ENCODE data around the gene FAM83G. TPM values are rescaled to one million over a fixed set of nuclear protein-coding genes. Genes with fewer than 3 reads are reported as not detected.

Gene FAM83G
- total and polyA plus RNA-seq, 3 donors from 2014 or later: 2.5 to 4.7 (median 4.6) TPM

GRCh38 chr17:18963126-18964017 is 41.2 kb downstream of the FAM83G start:
- Histone ChIP-seq H3K36me3 (ENCODE audit: low read depth, missing control alignments) (no peaks in the 10 kb centered on the region), H3K4me1 (no peaks in the 10 kb centered on the region), H3K4me3 (no peak overlapping the region), H3K27ac (no peak overlapping the region), H3K27me3 (no peaks in the 10 kb centered on the region), H3K9me3 (no peaks in the 10 kb centered on the region)
- TF ChIP-seq CTCF (IDR thresholded peaks at IDR 0.05) (no peak), POLR2A (IDR thresholded peaks at IDR 0.05) (no peak)
- intact Hi-C loops (cut with DNase I; ENCODE audit: low total_unique reads): no loop called here
- 91 to 92% methylated on average over 14 to 23 of the region's 23 CpGs for WGBS, 2 donors
- DNase-seq: no peak

- no peaks in the 10 kb centered on the region for H3K27me3 ChIP-seq
- TF ChIP-seq POLR2A (IDR thresholded peaks at IDR 0.05): no peak
- no peak for TF ChIP-seq CTCF (IDR thresholded peaks at IDR 0.05)
- no peak overlapping the region for H3K27ac ChIP-seq
- intact Hi-C loops (cut with DNase I; ENCODE audit: low total_unique reads): no loop called here
- H3K4me3 ChIP-seq: no peak overlapping the region
- H3K9me3 ChIP-seq: no peaks in the 10 kb centered on the region
- H3K36me3 ChIP-seq (ENCODE audit: low read depth, missing control alignments): no peaks in the 10 kb centered on the region
- 88 to 90% methylated on average over 6 of the region's 6 CpGs for WGBS, 2 donors
- H3K4me1 ChIP-seq: no peaks in the 10 kb centered on the region
- no peak for DNase-seq
These were observed 42.1 kb downstream of the FAM83G start for GRCh38 chr17:18962494-18962815.

- H3K4me3 ChIP-seq: no peak overlapping the region
- H3K27ac ChIP-seq: no peak overlapping the region
- H3K27me3 ChIP-seq: no peaks in the 10 kb centered on the region
- peak; percentile 27 for DNase-seq
- H3K9me3 ChIP-seq: no peaks in the 10 kb centered on the region
- no peaks in the 10 kb centered on the region for H3K36me3 ChIP-seq (ENCODE audit: low read depth, missing control alignments)
- WGBS, 2 donors: 63 to 72% methylated on average over 11 to 16 of the region's 16 CpGs
- H3K4me1 ChIP-seq: no peaks in the 10 kb centered on the region
- intact Hi-C loops (cut with DNase I; ENCODE audit: low total_unique reads): no loop called here
- TF ChIP-seq CTCF (IDR thresholded peaks at IDR 0.05) (no peak), POLR2A (IDR thresholded peaks at IDR 0.05) (no peak)
These were observed 42.7 kb downstream of the FAM83G start for GRCh38 chr17:18961634-18962493.

GRCh38 chr17:18960803-18961511 is 43.6 kb downstream of the FAM83G start:
- no peak overlapping the region for H3K4me3 ChIP-seq
- peak; percentile 87 for DNase-seq
- intact Hi-C loops (cut with DNase I; ENCODE audit: low total_unique reads): no loop called here
- 47 to 54% methylated on average over 3 to 15 of the region's 17 CpGs for WGBS, 2 donors
- no peaks in the 10 kb centered on the region for H3K4me1 ChIP-seq
- no peaks in the 10 kb centered on the region for H3K36me3 ChIP-seq (ENCODE audit: low read depth, missing control alignments)
- TF ChIP-seq POLR2A (IDR thresholded peaks at IDR 0.05): no peak
- peak; percentile 72 to 91 (median 81) for TF ChIP-seq CTCF (IDR thresholded peaks at IDR 0.05)
- H3K27ac ChIP-seq: no peak overlapping the region
- H3K9me3 ChIP-seq: no peaks in the 10 kb centered on the region
- no peaks in the 10 kb centered on the region for H3K27me3 ChIP-seq

Measured in testis (tissue), 3 donors.